GM18511 (cell line): ENCODE results near the gene KIF25.
"Not testable (repeated sequence)": the region's sequence is repeated elsewhere in the genome, so short reads cannot be mapped to it uniquely, and the experiment has no call there.

Source experiments
- ATAC-seq: cut with Tn5 transposase; IDR thresholded peaks from one replicate; pipeline ENCODE4 v1.9.1; 2021; ENCODE audit warnings: mild to moderate bottlenecking, moderate library complexity; ENCODE audit not compliant: unreplicated experiment

The KIF25 gene

DNA sequence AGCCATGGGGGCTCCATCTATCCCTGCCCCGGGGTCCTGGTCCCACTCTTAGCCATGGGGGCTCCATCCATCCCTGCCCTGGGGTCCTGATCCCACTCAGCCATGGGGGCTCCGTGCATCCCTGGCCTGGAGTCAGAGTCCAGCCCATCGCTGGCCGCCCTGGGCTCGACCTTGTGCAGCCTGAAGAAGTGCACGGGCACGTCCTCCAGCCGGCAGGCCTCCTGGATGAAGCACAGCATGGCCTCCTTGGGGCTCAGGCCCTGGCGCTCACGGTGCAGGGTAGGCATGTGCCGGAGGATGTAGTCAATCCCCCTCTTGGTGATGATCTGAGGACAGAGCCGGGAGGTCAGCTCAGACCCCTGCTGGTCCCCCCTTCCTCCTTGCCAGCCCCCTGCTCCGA lies 66.0 kb downstream of the KIF25 start:
- no peak for ATAC-seq

DNA sequence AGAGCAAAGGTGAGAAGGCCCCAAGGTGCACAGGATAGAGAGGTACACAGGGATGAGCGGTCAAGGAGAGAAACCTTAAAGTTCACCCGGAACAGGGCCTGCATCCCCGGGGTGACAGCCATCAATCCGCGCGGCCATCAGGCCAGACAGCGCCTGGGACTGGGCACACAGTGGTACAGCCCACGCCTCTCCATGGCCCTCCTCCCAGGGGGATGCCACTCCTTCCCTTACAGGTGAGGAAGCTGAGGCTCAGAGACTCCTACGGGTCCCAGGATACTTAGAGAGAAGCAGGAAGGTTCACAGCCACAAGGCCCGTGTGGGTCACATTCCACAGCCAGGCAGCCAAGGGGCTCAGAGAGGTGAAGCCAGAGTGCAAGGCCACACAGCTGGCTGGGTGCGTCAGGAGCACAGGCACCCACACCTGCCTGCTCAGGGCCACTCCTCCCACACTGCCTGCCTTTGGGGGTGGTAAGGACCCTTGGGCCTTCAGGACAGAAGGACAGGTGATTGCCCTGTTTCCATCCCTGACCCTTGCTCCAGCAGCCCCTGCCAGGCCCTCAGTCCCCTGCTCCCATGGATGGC lies 66.8 kb downstream of the KIF25 start:
- no peak for ATAC-seq

DNA sequence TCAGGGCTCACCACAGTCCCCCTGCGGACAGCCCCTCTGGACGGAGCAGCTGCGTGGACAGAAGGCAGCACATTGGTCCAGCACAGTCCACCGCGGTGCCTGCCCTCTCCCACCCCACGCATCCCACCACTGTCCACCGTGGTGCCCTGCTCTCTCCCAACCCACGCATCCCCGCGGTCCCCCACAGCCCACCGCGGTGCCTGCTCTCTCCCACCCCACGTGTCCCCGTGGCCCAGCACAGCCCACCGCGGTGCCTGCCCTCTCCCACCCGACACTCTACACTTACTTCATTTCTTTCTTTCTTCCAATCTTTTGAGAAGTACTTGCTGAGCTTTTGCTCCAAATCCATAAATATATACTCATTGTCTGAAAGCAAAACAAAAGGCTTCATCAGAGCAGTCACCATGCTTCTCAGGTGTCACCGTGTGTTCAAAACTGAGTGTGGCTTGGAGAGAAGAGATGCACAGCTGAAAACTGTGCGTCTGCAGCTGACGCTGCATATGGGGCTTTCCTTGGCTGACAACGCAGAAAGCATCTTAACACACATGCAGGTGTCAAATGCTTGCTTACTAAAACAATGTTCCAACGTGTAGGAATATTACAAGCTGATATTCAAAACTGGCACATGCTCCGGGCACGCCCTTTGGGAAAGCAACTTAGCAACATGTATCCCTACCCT lies 69.7 kb downstream of the KIF25 start:
- ATAC-seq, result no peak

DNA sequence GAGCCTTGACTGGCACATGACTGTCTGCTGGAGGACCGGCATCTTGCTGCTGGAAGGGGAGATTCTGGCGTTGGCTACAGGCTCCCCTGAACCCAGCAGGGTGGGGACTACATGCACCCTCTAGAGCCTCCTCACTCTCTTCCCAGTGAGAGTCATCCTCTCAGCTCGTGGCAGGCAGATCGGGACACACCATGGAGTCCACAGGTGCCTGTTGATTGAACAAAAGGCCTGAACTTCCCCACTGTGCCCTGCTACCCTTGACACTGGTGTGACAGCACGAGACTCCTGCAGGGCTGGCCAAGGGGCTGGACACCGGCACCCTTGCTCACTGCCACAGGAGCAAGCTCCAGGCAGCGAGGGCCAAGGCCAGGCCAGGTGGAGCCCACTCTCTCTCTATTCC lies 73.3 kb downstream of the KIF25 start:
- no peak for ATAC-seq

DNA sequence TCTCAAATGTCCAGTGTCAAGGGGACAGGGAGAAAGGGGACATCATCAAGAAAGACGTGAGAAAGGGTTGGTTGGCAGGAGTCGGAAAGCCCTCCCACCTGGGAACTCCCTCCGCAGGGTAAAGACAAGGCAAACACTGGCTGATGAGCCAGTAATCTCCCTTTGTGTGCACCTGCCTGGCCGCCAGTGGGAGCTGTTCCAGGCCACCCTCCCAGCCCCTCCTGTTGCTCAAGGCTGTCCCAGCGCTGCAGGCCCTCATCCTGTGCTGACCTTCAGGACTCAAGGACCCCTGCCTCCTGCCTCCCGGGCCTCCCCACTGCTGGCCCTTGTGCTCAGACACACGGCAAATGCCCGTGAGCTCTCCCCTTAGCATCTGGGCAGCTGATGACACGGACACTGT lies 74.1 kb downstream of the KIF25 start:
- ATAC-seq, result no peak

DNA sequence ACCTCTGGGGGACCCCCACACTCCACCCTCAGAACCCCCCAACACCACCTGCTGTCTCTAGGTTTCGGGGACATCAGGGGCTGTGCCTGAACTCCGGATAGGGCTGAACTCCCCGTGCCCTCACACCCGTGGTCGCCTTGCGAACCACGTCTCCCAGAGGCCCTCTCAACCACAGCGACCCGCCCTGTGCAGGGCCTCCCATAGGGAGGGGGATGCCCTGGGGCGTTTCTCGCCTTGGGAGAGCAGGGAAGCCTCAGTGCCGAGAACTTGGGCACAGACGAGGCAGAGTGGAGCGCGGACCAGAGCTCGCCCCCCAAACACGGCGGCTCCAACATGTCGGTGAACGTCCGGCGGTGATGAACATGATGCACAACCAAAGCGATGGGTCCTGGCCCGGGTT lies 74.8 kb downstream of the KIF25 start:
- ATAC-seq, result no peak

DNA sequence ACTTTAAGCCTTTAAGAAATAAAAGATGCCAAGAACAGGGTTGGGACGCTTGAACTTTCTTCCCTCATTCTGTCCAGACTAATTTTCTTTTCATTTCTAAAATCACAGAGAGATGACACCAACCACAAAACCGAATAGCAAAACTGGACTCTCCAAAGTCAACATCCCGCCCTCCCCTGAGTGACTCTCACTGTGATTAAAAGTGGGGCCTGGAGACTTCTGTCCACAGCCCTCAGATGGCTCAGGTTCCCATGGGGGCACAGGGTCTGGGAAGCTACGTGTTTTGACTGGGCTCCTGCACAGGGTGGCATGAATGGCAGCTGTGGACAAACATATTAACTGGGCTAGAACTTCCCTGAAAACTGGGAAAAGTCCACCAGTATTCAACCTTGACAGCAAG lies 75.3 kb downstream of the KIF25 start:
- no peak for ATAC-seq

DNA sequence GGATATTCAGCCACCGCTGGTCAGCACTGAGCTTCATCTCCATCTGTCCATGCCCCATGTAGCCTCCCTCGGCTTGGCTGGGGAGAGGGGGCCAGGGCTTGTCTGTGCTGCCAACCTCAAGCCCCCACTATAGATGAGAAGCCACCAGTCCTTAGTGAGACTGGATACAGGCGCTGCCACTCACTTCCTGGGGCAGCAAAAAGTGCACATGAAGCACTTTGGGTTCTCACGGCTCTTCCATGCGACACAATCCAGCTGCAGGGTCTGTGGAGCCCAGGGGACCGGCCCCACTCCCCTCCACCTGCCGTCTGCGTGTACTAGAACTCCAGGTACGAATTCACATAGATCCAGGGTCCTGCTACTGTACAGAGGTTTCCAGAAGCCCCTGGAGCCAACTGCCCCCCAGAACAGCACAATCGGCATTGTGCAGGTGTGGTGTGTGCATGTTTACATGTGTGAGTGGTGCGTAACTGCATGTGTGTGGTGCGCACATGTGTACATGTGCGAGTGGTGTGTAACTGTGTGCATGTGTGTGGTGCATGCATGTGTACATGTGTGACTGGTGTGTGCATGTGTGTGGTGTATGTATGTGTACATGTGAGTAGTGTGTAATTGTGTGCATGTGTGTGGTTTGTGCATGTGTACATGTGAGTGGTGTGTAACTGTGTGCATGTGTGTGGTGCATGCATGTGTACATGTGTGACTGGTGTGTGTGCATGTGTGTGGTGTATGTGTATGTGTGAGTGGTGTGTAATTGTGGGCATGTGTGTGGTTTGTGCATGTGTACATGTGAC lies 76.7 kb downstream of the KIF25 start:
- ATAC-seq, result no peak

DNA sequence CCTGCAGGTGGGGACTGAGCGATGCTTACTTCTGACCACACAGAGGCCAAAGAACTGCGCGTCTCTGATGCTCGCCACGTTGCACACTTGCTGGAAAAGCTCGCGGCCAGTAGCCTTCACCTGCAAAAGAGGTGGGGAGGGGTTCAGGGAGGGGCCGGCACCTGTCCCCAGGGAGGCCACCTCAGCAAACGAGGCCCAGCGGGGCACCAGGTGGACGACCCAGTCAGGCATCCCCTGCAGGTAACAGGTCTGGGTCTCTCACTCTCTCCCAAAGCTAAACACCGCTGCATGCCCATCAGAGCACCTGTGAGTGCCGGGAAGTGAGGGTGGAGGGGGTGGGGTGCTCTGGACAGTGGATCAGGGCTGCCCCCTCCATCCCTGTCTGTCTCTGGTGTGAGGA lies 77.7 kb downstream of the KIF25 start:
- ATAC-seq, result no peak

DNA sequence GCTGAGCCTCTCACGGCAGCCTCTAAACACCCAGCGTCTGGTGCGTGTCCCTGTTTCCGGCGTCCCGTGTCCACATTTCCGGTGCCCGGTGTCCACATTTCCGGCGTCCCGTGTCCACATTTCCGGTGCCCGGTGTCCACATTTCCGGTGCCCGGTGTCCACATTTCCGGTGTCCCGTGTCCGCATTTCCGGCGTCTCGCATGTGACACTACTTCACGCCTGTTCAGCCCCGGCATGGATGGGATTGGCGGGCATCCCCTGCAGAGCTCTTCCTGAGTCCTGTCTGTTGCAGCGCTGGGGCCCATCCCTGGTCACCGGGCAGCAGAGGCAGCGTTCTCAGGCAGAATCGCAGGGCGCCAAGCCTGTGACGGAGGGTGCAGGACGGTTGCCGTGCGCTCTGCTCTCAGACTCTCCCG lies 78.3 kb downstream of the KIF25 start:
- ATAC-seq, result no peak

DNA sequence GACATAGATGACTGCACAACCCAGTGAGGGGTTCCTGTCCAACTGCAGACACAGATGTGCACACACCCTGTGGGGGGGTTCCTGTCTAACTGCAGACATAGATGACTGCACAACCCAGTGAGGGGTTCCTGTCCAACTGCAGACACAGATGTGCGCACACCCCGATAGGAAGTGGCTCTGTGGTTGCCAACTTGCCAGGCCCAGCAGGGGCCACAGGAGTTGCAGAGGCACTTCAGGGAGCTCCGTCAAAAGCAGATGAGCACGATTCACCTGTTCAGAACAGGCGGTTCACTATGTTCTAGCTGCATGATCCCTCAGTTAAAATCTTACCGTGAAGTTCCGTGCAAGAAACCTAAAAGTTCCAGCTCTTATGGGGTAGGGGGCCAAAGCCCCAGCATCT lies 79.9 kb downstream of the KIF25 start:
- not testable (repeated sequence) for ATAC-seq

DNA sequence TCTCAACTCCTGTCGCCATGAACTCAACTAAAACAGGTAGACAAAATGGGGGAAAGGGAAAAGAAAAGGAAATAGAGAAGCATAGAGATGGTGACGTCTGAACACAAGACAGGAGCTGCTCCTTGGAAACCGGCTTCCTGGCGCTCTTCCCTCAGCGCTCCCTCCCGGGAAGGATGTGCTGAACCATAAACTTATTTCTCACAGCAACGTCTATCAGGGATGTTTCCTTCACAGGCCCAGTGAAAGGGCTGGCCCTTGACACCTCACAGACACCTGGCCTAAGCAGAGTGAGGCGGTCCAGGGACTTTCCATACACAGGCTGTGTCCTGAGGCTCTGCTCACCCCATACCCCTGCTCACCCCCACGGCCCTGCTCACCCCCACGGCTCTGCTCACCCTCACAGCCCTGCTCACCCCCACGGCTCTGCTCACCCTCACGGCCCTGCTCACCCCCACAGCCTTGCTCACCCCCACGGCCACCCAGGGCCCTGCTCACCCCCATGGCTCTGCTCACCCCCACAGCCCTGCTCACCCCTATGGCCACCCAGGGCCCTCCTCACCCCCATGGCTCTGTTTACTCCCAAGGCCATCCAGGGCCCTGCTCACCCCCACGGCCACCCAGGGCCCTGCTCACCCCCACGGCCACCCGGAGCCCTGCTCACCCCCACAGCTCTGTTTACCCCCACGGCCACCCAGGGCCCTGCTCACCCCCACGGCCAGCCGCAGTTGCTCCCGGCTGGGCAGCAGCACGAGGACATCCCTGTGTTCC lies 80.9 kb downstream of the KIF25 start:
- ATAC-seq, result no peak

DNA sequence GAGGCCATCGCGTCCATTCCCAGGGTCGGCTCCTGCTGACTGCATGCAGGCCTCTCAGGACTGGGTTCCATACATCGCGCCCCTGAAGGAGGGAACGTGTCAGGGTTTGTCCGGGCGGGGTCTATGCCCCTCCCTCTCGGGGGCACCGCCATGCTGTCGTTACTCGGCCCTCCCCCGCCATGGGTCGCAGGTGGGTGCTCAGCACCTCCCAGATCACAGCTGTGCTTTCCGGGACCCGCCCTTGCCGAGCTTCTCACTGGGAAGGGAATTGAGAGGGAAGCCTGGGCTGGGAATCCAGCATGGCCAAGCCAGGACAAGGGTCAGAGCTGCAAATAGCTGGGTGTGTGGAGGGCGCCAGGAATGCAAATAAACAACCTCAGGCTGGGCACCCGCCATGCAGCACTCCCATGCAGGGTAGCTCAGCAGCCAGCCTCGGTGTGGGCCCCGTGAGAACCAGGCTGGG lies 81.5 kb downstream of the KIF25 start, which contains the start of gene FRMD1:
Gene FRMD1, minus strand, starts transcription at position 270 of the 463 bp plus-strand sequence. Its CDS starts 118 bp downstream, at position 152.
- ATAC-seq, result no peak

DNA sequence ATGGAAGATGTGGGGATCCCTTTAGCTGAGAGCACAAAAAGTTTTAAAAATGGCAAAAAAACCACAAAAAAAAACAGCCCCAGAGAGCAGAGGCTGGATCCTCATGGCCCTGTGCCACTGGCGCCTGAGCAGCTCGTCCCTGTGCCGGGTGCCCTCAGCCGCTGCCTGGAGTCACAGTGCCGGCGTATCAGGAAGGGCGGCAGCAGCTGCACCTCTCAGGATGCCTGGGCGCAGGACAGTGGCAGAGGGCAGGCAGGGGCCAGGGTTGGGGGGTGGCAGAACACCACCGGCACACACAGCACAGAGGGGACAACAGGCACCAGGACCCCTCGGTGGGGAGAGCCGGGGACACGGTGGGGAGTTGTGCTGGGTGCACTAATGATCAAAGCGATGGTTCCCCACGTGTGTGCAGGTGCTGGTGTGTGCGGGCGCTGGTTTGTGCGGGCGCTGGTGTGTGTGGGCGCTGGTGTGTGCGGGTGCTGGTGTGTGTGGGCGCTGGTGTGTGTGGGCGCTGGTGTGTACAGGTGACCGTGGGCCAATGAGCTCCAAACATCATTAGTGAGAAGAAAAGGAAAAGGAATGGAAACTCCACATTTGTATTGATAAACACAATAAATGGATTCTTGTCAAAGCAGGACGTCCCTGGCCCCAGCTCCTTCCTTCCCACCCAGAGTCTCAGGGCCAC lies 83.1 kb downstream of the KIF25 start:
- no peak for ATAC-seq

DNA sequence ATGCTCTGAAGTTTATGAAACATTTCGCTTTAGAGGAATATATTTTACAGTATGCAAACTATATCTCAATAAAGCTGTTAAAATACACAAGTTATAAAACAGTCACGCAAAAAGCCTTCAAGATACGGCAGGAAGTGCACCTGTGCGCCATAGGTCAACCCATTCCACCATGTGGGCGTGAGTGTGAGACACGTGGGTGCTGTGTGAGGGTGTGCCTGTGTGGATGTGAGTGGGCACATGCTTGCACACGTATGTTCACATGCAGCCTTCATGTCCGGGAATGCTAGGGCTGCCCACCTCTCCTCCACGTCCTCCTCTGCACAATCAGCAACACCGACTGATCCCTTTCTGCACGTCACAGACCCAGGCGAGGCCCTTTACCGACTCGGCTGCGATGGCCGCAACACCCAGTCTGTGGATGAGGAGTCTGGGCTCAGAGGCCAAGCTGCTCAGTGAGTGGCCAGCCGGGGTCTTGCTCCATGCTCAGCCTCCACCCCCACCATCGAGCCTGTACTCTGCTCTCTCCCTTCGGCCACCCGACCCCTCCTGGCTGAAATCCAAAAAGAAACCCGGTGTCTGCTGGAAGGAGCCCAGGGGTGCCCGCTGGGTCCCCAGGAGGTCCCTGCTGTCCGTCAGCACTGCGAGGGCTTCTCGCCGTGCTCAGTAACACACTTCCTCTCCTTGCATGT lies 84.5 kb downstream of the KIF25 start:
- no peak for ATAC-seq

DNA sequence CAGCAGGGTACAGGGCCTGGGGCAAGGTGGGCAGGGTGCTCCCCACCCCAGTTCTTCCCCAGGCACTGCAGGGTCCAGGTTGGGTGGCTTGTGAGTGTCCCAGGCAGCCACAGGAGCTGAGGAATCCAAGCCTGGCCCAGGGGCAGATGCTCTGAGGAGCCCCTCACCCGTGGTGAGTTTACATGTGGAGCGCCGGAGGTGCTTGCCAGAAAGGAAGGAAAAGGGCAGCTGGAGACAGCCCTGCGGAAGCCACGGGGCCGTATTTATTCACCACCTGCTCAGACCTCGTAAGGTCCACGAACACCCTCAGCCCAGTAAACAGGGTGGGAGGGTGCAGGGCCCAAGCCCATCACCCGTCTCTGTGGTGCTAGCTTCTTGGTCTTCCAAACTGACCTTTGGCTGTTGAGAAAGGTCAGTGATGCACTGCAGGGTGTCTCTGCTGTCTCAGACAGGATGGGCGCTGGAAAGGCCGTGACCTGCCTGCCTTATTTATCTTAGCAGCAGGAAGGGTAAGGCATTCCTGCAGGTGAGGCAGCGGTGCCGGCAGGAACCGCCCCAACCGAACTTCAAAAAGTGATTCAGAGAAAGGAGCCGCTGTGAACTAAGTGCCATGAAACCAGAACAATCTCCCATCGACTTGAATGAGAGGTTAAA lies 85.5 kb downstream of the KIF25 start:
- ATAC-seq, result no peak

DNA sequence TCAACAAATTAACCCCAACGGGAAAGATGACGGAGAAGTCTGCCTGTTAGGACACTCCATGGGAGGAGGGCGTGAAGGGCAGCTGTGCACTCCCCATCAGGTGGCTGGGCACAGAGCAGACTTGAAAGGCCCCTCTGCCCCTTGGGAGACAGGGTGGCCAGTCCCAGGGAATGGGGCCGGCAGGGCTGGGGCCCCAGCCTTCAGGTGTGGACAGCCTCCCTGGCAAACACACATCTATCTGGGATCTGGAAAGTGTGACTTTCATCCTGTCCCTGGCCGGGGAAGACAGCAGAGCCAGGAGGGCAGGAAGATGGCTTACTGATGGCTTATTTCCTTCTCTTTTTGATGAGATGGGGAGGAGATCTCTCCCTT lies 86.0 kb downstream of the KIF25 start:
- no peak for ATAC-seq

DNA sequence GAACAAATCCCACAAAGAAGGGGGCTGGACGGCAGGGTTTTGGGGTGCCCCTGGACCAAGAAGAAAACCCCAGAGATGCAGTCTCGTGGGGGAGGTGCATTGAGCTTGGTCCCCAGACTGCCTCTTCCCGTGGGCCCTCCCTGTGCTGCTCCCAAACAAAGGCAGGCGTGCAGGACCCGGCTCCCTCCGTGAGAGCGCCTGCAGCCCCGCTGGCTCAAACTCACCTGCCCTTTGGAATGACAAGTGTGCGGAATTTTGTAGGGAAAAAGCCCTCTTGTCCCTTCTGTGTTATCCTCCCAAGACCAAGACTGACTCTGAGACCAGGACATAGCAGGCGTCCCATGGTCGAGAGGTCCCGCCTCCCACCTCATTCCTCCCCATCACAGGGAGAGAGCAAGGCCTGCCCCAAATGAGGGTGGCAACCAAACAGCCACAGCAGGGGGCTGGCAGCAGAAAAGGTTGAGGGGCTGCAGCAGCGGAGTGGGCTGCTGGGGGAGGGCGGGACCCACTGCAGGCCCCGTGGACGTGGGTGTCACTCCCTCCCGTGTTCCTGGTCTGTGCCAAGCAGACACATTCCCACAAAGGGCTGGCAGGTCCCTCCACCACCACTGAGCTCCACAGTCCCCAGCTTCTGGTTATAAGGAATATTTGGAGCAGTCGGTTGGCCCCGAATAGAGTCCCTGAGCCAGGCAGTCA lies 87.1 kb downstream of the KIF25 start:
- ATAC-seq, result no peak

DNA sequence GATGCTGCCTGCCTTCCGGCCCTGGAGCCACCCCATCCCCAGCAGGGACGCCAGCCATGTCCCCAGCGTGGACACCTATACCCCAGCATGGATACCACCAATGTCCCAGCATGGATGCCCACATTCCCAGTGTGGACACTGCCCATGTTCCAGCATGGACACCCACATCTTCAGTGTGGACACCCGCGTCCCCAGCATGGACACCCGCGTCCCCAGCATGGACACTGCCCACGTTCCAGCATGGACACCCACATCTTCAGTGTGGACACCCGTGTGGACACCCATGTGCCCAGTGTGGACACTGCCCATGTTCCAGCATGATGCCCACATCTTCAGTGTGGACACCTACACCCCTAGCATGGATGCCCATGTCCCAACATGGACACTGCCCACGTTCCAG lies 88.6 kb downstream of the KIF25 start:
- ATAC-seq, result no peak
